ENCODE data around the gene ADCYAP1R1.

ADCYAP1R1 gene

DNA sequence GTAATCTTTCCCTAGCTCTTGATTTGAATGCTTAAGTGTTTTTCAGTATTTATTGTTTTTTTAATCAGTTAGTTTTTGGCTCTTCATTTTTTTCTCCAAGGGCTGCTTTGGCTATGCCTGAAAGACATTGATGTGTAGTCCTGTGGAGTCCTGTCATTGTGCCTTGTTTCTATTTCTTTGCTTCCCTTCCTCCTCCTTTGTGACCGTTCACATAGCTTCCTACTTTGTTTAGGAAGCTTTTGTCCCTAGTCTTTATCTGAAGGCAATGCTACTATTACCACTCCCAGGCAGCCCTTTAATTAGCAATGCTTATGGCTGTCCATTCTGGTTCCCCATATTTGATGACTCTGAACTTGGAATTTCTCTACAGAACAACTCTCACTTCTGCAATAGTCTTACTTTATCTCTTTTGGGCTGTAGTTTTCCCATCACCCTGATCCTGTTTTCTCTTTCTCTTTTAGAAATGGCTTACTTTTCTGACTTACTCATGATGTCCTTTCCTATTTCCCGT, 39.9 kb downstream of the ADCYAP1R1 start:
- H3K4me1 ChIP-seq (ENCODE audit: control insufficient read depth, insufficient read depth, low read length), result 0 out of 2 replicates have a peak, but pooled peaks cover 3% of the 10 kb centered on the region
- H3K9ac ChIP-seq (ENCODE audit: low read depth, low read length), result no peak overlapping the region
- 0 out of 2 replicates have a peak, but pooled peaks cover 3% of the 10 kb centered on the region for H3K36me3 ChIP-seq (ENCODE audit: control insufficient read depth, insufficient read depth, low read length)
- no peaks in the 10 kb centered on the region for H3K27me3 ChIP-seq (ENCODE audit: control insufficient read depth, insufficient read depth, low read length)
- no peak overlapping the region for H3K4me3 ChIP-seq (ENCODE audit: low read depth, low read length)
- H3K9me3 ChIP-seq (ENCODE audit: control insufficient read depth, insufficient read depth, low read length), result no peaks in the 10 kb centered on the region
- H3K27ac ChIP-seq (ENCODE audit: low read depth, low read length), result no peak overlapping the region

DNA sequence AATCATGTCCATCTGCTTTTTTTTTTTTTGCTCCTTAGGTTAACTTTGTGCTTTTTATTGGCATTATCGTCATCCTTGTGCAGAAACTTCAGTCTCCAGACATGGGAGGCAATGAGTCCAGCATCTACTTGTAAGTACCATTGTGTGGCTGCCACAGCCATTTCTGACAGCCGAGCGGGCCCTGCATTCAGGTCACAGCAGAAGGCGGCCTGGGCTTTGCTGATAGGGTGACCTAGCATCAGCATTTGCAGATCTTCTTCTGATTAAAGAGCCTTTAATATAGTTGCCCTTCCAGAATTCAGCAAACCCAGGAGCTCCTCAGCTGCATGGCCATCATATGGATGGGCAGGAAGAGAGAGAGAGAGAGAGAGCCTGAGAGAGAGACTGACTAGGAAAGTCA, 40.5 kb downstream of the ADCYAP1R1 start:
- H3K27me3 ChIP-seq (ENCODE audit: control insufficient read depth, insufficient read depth, low read length), result no peaks in the 10 kb centered on the region
- 0 out of 2 replicates have a peak, but pooled peaks cover 3% of the 10 kb centered on the region for H3K36me3 ChIP-seq (ENCODE audit: control insufficient read depth, insufficient read depth, low read length)
- no peak overlapping the region for H3K27ac ChIP-seq (ENCODE audit: low read depth, low read length)
- no peak overlapping the region for H3K9ac ChIP-seq (ENCODE audit: low read depth, low read length)
- H3K4me1 ChIP-seq (ENCODE audit: control insufficient read depth, insufficient read depth, low read length), result 0 out of 2 replicates have a peak, but pooled peaks cover 3% of the 10 kb centered on the region
- no peaks in the 10 kb centered on the region for H3K9me3 ChIP-seq (ENCODE audit: control insufficient read depth, insufficient read depth, low read length)
- no peak overlapping the region for H3K4me3 ChIP-seq (ENCODE audit: low read depth, low read length)

DNA sequence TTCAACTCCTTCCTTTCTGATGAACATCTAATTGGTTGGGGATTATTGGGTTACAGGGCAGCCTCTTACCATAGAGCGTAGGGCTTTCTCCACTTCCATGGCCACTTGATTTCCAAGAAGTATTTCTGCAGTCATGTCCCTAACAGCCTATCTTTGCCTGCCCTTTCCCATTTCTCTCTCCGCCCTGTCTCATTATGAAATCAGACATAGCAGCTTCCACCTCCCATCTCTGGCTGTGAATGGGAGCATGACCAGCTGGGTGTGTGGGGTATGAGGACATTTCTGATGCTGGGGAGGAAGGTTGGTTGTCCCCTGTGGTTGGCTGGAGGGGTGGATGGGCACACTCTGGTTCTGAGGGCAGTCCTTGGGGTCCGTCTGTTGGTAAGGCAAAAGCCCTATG, 41.2 kb downstream of the ADCYAP1R1 start:
- 0 out of 2 replicates have a peak, but pooled peaks cover 3% of the 10 kb centered on the region for H3K36me3 ChIP-seq (ENCODE audit: control insufficient read depth, insufficient read depth, low read length)
- H3K9ac ChIP-seq (ENCODE audit: low read depth, low read length), result no peak overlapping the region
- no peak overlapping the region for H3K4me3 ChIP-seq (ENCODE audit: low read depth, low read length)
- no peak overlapping the region for H3K27ac ChIP-seq (ENCODE audit: low read depth, low read length)
- no peaks in the 10 kb centered on the region for H3K9me3 ChIP-seq (ENCODE audit: control insufficient read depth, insufficient read depth, low read length)
- H3K27me3 ChIP-seq (ENCODE audit: control insufficient read depth, insufficient read depth, low read length), result no peaks in the 10 kb centered on the region
- 0 out of 2 replicates have a peak, but pooled peaks cover 5% of the 10 kb centered on the region for H3K4me1 ChIP-seq (ENCODE audit: control insufficient read depth, insufficient read depth, low read length)

DNA sequence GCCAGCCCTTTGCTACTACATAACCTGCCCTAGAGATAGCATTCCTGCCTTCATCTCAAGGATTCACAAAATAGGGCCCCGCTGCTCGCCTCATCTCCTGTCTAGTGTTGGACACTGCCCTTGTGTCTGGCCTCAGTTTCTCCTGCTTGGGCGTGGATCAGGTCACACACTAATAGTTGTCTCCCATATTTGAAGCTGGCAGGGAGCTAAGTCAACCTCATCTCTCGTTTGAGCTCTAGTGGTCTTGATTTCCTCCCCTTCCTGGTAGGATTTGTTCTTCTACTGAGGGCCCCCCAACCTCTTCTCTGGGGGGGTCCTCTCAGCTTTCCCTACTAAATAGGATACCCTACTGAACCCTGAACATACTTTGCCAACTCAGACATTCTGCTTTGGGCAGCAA, 42.2 kb downstream of the ADCYAP1R1 start:
- Histone ChIP-seq H3K9me3 (ENCODE audit: control insufficient read depth, insufficient read depth, low read length) (no peaks in the 10 kb centered on the region), H3K27me3 (ENCODE audit: control insufficient read depth, insufficient read depth, low read length) (no peaks in the 10 kb centered on the region), H3K27ac (ENCODE audit: low read depth, low read length) (no peak overlapping the region), H3K9ac (ENCODE audit: low read depth, low read length) (no peak overlapping the region), H3K36me3 (ENCODE audit: control insufficient read depth, insufficient read depth, low read length) (0 out of 2 replicates have a peak, but pooled peaks cover 3% of the 10 kb centered on the region), H3K4me3 (ENCODE audit: low read depth, low read length) (no peak overlapping the region), H3K4me1 (ENCODE audit: control insufficient read depth, insufficient read depth, low read length) (0 out of 2 replicates have a peak, but pooled peaks cover 7% of the 10 kb centered on the region)

DNA sequence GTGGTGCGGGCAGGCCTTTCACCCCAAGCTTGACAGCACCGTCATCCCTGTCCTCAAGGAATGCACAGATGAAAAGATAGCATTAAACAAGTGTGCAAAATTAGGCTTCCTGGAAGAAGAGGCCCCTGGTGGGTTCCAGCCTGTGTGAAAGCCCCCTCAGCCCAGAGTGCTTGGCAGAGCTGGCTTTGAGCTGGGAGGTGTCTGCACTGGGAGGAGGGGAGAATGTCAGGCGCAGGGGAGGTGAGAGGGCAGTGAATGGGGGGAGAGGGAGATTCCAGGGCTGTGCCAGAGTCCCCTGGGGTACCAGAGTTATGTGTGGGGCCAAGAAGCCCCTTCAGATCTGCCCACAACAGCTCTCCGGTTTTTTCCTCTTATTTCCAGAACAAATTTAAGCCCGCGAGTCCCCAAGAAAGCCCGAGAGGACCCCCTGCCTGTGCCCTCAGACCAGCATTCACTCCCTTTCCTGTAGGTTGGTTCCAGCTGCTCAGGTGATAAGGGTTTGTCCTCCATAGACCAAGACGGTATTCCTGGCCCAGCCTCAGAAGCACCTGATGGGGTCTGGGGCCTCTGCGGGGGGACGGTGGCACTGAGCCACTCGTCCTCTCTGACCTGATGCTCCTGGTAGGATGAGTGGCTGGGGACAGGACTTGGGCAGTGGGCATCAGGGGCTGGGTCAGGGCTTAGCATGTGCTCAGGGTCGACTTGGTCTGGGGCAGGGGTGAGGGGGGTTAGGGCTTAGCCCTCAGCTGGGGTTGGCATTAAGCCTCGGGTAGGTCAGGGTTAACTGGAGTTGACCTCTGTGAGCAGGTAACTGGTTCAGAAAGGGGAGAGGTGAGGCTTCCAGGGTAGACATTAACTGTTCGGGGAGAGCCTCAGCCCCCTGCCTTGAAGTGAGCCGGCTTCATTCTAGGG, 43.4 kb downstream of the ADCYAP1R1 start:
- Histone ChIP-seq H3K4me1 (ENCODE audit: control insufficient read depth, insufficient read depth, low read length) (0 out of 2 replicates have a peak, but pooled peaks cover 7% of the 10 kb centered on the region), H3K36me3 (ENCODE audit: control insufficient read depth, insufficient read depth, low read length) (0 out of 2 replicates have a peak, but pooled peaks cover 3% of the 10 kb centered on the region), H3K4me3 (ENCODE audit: low read depth, low read length) (no peak overlapping the region), H3K9ac (ENCODE audit: low read depth, low read length) (no peak overlapping the region), H3K27me3 (ENCODE audit: control insufficient read depth, insufficient read depth, low read length) (no peaks in the 10 kb centered on the region), H3K9me3 (ENCODE audit: control insufficient read depth, insufficient read depth, low read length) (no peaks in the 10 kb centered on the region), H3K27ac (ENCODE audit: low read depth, low read length) (no peak overlapping the region)

DNA sequence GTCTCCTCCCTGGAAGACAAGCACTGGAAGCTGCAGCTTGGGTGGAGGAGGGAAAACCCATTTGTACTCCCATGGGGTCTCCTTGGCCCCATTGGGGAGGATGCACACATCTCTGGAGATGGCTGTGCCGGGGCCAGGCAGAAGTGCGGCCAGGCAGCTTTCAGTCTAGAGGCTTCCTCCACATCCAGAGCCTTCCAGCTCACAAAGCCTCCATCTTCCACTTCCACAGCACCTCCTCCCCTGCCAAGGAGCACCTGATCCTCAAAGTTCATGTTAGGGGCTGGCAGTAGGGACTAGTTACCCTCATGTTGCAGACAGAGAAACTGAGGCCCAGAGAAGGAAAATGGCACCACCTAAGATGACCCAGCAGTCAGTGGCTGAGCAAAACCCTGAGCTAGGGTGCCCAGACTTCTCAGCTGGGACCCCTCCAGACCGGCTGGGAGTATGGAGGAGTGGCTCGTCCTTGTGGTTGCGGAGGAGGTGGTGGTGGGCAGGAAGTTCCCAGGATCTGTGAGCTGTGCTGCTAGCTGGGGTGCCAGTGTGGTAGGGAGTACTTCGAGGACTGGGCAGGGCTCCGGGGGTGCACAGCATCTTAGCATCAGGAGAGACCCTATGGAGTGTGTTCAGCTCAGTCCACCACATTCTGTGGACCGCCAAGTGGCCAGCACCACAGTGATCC, 44.2 kb downstream of the ADCYAP1R1 start:
- H3K27ac ChIP-seq (ENCODE audit: low read depth, low read length), result no peak overlapping the region
- H3K9ac ChIP-seq (ENCODE audit: low read depth, low read length), result no peak overlapping the region
- H3K27me3 ChIP-seq (ENCODE audit: control insufficient read depth, insufficient read depth, low read length), result no peaks in the 10 kb centered on the region
- H3K36me3 ChIP-seq (ENCODE audit: control insufficient read depth, insufficient read depth, low read length), result 0 out of 2 replicates have a peak, but pooled peaks cover 3% of the 10 kb centered on the region
- H3K9me3 ChIP-seq (ENCODE audit: control insufficient read depth, insufficient read depth, low read length), result no peaks in the 10 kb centered on the region
- 0 out of 2 replicates have a peak, but pooled peaks cover 7% of the 10 kb centered on the region for H3K4me1 ChIP-seq (ENCODE audit: control insufficient read depth, insufficient read depth, low read length)
- no peak overlapping the region for H3K4me3 ChIP-seq (ENCODE audit: low read depth, low read length)

DNA sequence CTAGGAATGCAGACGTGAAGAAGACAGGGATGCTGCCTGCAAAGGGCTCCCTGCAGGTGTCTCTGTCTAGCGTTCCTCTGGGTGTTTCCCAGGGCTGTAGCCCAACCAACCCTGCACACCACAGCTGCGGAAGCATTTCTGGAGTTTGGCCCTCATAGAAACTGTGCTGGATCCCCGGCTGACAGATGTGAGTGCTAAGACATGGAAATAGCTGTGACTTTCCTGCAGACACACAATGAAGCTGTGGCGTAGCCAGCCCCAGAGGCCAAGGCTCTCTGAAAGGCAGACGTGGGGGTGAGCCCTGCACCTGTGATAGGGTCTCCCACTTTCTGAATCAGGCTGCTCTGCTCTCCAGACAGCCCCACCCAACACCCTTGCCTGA, 44.8 kb downstream of the ADCYAP1R1 start:
- no peak overlapping the region for H3K4me3 ChIP-seq (ENCODE audit: low read depth, low read length)
- no peaks in the 10 kb centered on the region for H3K9me3 ChIP-seq (ENCODE audit: control insufficient read depth, insufficient read depth, low read length)
- no peaks in the 10 kb centered on the region for H3K27me3 ChIP-seq (ENCODE audit: control insufficient read depth, insufficient read depth, low read length)
- H3K36me3 ChIP-seq (ENCODE audit: control insufficient read depth, insufficient read depth, low read length), result 0 out of 2 replicates have a peak, but pooled peaks cover 3% of the 10 kb centered on the region
- 0 out of 2 replicates have a peak, but pooled peaks cover 5% of the 10 kb centered on the region for H3K4me1 ChIP-seq (ENCODE audit: control insufficient read depth, insufficient read depth, low read length)
- no peak overlapping the region for H3K27ac ChIP-seq (ENCODE audit: low read depth, low read length)
- no peak overlapping the region for H3K9ac ChIP-seq (ENCODE audit: low read depth, low read length)

DNA sequence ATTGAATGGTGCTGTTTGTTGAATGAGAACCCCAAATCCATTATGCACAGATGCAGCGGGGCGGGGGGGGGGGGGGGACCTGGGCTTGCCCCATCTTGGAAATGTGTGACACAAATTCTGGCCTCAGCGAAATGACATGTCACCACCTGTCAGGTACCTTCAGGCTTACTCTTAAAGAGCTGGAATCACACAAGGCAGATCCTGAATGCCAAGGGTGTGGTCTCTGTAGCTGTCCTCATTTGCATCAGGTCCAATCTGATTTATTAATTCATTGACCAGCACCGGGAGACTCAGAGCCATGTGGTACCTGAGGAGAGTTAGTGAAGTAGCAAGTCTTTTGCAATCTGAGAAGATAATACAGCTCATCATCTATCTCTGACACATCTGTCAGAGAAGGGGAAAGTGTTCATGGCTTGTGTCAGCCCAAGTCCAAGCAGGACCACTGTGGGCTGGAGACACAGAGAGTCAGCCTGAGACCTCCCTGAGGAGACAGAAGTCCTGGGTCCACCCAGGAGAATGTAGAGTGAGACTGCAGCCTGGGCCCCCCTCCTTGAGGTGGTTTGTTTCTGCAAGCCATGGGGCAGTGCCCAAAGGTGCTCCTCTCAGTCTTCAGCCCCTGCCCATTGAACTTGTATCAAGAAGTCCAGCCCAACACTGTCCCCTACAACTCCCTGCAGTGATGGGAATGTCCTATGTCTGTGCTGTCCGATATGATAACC, 46.7 kb downstream of the ADCYAP1R1 start:
- no peak overlapping the region for H3K9ac ChIP-seq (ENCODE audit: low read depth, low read length)
- no peaks in the 10 kb centered on the region for H3K9me3 ChIP-seq (ENCODE audit: control insufficient read depth, insufficient read depth, low read length)
- no peak overlapping the region for H3K27ac ChIP-seq (ENCODE audit: low read depth, low read length)
- 0 out of 2 replicates have a peak, but pooled peaks cover 3% of the 10 kb centered on the region for H3K4me1 ChIP-seq (ENCODE audit: control insufficient read depth, insufficient read depth, low read length)
- H3K4me3 ChIP-seq (ENCODE audit: low read depth, low read length), result no peak overlapping the region
- H3K27me3 ChIP-seq (ENCODE audit: control insufficient read depth, insufficient read depth, low read length), result no peaks in the 10 kb centered on the region
- H3K36me3 ChIP-seq (ENCODE audit: control insufficient read depth, insufficient read depth, low read length), result 0 out of 2 replicates have a peak, but pooled peaks cover 3% of the 10 kb centered on the region

DNA sequence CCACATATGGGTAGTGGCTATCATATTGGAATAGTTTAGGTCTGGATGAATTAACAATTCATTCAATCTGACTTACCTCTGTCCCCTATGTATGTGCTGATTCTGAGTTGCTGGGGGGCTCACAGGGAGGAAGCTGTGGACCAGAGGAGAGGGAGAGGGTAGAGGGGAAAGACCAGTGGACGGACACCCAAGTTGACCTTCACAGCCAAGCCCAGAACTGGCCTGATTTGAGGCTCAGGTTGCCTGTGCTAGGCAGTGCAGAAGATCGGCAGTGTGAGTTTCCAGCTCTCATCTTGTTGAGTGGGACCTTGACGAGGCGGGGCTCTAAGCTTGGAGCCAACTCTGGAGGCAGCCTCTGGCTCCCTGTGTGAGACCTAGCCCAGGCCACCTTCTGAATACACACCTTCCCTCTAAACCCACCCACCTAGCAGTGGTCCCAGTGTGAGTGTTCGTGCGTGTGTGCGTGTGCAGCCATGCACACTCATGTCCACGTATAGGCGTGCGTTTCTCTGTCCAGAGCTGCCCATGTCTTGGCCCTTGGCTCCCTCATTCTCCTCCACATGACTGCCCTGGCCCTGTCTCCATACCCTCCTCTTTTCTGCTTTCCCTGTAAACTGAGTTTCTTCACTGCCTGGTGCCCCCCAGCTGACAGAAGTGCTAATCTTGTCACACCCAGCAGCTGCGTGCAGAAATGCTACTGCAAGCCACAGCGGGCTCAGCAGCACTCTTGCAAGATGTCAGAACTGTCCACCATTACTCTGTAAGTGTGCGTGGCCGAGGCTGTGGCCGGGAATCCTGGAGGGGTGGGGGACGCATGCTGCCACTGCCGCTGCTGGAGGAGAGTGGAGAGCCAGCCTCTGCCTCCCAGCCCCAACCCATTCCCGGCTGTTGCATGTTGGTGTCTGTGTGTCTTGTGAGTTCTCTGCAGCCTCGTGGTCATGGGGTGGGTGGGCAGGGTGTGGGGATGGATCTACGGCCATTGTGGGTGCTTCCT, 47.6 kb downstream of the ADCYAP1R1 start:
- Histone ChIP-seq H3K36me3 (ENCODE audit: control insufficient read depth, insufficient read depth, low read length) (0 out of 2 replicates have a peak, but pooled peaks cover 3% of the 10 kb centered on the region), H3K9ac (ENCODE audit: low read depth, low read length) (no peak overlapping the region), H3K27me3 (ENCODE audit: control insufficient read depth, insufficient read depth, low read length) (no peaks in the 10 kb centered on the region), H3K4me3 (ENCODE audit: low read depth, low read length) (no peak overlapping the region), H3K9me3 (ENCODE audit: control insufficient read depth, insufficient read depth, low read length) (no peaks in the 10 kb centered on the region), H3K27ac (ENCODE audit: low read depth, low read length) (no peak overlapping the region), H3K4me1 (ENCODE audit: control insufficient read depth, insufficient read depth, low read length) (0 out of 2 replicates have a peak, but pooled peaks cover 3% of the 10 kb centered on the region)
